Measurements from ENCODE around the gene MRPL55.

MRPL55 gene

GRCh38 chr1:228109073-228109961, at the start of gene MRPL55:
Gene MRPL55, minus strand, starts transcription at chr1:228109299. Its CDS starts 1,039 bp downstream, at chr1:228108260.
- in situ Hi-C loops (cut with HindIII; ENCODE audit: low sequenced_read_pairs): no loop called here

DNA sequence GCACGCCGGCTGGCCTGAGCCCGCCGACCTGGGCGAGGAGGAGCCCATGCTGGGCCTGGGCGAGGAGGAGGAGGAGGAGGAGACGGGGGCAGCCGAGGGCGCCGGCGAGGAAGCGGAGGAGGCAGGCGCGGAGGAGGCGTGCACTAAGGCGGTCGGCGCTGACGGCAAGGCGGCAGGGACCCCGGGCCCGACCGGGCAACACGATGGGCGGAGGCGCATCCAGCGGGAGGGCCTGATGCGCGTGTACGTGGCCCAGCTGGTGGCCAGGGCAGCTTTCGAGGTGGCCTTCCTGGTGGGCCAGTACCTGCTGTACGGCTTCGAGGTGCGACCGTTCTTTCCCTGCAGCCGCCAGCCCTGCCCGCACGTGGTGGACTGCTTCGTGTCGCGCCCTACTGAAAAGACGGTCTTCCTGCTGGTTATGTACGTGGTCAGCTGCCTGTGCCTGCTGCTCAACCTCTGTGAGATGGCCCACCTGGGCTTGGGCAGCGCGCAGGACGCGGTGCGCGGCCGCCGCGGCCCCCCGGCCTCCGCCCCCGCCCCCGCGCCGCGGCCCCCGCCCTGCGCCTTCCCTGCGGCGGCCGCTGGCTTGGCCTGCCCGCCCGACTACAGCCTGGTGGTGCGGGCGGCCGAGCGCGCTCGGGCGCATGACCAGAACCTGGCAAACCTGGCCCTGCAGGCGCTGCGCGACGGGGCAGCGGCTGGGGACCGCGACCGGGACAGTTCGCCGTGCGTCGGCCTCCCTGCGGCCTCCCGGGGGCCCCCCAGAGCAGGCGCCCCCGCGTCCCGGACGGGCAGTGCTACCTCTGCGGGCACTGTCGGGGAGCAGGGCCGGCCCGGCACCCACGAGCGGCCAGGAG, 49.3 kb upstream of the MRPL55 start:
- in situ Hi-C loops (cut with HindIII; ENCODE audit: low sequenced_read_pairs): no loop called here

DNA sequence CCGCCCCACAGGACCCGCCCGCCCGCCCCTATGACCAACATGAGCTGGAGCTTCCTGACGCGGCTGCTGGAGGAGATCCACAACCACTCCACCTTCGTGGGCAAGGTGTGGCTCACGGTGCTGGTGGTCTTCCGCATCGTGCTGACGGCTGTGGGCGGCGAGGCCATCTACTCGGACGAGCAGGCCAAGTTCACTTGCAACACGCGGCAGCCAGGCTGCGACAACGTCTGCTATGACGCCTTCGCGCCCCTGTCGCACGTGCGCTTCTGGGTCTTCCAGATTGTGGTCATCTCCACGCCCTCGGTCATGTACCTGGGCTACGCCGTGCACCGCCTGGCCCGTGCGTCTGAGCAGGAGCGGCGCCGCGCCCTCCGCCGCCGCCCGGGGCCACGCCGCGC, 48.6 kb upstream of the MRPL55 start:
- in situ Hi-C loops (cut with HindIII; ENCODE audit: low sequenced_read_pairs): no loop called here

GRCh38 chr1:228156941-228157728, 48.0 kb upstream of the MRPL55 start:
- in situ Hi-C loops (cut with HindIII; ENCODE audit: low sequenced_read_pairs): no loop called here

DNA sequence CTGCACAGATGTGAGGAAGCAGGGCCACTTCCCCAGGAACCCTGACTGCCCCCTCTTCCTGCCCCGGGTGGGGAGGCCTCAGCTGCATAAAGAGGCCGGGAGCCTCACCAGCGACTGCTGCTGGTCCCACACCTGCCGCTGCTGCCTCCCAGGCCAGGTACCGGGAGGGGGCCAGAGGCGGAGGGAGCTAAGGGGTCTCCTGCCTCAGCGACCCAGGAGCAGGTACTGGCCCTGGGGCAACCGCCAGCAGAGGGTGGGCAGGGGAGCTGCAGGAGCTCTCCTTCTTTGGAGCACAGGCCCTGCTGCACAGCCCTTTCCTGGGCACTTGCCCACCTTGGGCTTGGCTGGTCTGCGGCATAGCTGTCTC, 47.4 kb upstream of the MRPL55 start:
- in situ Hi-C loops (cut with HindIII; ENCODE audit: low sequenced_read_pairs): no loop called here

GRCh38 chr1:228155596-228156514, 46.8 kb upstream of the MRPL55 start:
- in situ Hi-C loops (cut with HindIII; ENCODE audit: low sequenced_read_pairs): no loop called here

DNA sequence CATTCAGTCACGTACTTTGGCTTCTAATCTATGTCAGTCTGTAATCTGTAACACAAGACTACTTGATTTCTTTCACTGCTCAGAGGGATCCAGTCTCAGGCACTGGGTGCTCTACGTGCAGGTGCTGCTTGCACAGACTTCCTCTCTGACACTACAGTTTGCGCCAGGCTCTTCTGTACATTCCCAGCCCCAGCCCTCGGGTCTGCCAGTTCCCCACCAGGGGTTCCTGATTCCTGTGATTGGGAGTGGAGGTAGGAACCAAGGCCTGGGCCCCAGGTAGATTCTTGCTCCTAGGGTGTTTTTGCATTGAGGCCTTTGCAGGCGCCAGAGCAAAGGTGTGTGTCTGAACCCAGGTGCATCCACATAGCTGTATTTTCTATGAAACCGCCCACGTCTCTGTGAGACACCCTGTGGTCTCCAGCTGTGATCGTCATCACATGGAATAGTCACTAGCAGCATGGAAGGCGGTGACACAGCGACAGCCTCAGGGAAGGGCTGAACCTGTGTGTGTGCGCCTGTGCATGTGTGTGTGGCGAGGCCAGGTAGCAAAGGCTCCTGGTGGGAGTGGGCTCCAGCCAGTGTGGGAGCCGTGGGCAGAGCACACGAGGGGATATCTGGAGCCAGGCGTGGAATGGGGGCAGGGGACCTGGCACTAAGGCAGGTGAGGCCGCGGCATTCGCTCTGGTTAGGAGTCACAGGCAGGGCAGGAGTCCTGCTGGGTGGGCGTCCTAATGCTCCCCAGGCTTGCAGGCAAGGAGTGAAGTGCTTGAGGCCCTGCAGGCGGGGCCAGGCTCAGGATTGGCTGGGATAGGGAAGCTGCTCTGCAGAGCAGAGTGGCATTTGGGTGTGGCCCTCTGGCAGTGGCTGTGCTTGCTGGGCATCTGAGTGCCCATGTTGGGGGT, 45.8 kb upstream of the MRPL55 start:
- in situ Hi-C loops (cut with HindIII; ENCODE audit: low sequenced_read_pairs): no loop called here

DNA sequence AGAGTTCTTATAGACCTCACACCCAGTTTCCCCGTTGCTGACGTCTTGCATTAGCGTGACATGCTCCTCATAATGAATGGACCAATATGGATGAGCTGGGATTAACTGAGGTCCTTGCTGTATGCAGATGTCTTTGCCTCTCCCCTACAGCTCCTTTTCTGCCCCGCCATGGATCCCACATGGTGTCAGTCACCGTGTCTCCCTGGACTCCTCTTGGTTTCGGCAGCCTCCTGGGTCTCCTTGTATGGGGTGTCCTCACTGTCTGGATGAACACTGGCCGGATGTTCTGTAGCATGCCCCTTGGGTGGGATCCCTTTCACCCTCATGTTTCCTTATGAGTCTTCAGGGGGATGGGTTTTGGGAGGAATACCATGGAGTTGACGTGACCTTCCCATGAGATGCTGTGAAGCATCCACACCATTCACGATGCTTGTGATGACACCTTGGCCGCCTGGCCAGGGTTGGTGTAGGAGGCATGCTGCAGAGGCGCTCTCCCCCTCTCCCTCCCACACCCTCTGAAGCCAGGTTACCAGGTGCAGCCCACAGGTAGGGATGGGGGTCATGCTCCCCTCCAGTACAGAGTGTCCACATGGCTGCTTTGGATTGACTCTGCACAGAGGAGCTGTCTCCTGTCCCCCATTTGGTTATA, 45.0 kb upstream of the MRPL55 start:
- in situ Hi-C loops (cut with HindIII; ENCODE audit: low sequenced_read_pairs): no loop called here

DNA sequence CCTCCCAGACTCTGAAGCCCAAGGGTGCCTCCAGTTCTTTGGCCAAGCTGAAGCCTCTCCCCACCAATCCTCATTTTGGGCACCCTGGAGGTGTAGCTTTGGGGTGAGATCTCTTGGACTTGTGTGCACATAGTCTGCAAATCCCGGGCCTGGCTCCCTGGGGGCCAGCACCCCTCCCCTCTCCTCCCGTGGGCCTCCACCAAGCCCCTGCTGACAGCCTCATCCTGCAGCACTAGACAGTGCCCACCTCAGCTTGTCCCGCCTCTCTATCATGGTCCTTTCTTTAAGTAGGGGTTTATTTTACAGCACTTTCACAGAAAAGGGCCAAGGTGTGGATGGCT, 43.8 kb upstream of the MRPL55 start:
- in situ Hi-C loops (cut with HindIII; ENCODE audit: low sequenced_read_pairs): no loop called here

DNA sequence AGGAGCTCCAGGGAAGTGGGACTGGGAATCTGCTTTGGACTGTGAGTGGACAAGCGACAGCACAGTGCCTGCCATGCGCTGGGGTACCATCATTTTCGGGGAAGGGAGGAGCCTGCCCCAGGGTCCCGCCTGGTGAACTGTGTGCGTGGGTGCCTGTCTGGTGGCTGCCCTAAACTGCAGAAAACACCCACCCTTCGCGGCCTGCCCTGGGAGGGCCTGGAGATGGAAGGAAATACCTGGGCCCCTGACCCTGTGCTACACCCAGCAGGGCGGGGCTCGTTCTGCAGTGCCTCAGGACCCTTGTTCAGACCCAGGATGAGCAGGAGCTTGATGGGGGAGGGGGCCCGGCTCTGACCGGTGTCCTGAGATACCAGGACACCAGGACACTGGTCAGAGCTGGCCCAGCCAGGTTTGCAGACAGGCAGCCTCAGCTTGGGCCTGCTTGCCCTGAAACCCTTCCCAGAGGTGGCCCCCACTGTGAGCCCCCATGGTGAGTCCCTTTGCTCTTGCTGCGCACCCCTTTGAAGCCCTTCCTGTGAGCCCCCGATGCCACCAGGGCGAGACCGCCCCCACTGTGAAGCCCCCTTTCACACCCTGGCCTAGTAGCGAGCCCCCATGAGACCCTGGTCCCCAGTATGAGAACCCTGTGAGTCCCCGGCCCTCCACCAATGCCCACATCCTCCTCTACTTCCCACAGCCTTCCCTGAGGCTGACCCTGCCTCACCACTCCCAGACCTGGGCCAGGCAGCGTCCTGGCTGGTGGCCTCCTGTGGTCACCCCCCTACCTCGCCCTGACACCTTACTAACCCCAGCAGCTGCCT, 43.2 kb upstream of the MRPL55 start:
- in situ Hi-C loops (cut with HindIII; ENCODE audit: low sequenced_read_pairs): no loop called here

- in situ Hi-C loops (cut with HindIII; ENCODE audit: low sequenced_read_pairs): no loop called here
Measured at GRCh38 chr1:228151180-228151925, 42.3 kb upstream of the MRPL55 start.

GRCh38 chr1:228150461-228151179, 41.5 kb upstream of the MRPL55 start:
- in situ Hi-C loops (cut with HindIII; ENCODE audit: low sequenced_read_pairs): no loop called here

GRCh38 chr1:228150120-228150460, 41.0 kb upstream of the MRPL55 start:
- in situ Hi-C loops (cut with HindIII; ENCODE audit: low sequenced_read_pairs): no loop called here

- in situ Hi-C loops (cut with HindIII; ENCODE audit: low sequenced_read_pairs): no loop called here
Measured at GRCh38 chr1:228149406-228150119, 40.5 kb upstream of the MRPL55 start, which contains the start of gene GJC2. Gene GJC2, plus strand, starts transcription at chr1:228149930. Its CDS starts 7,829 bp downstream, at chr1:228157759.

DNA sequence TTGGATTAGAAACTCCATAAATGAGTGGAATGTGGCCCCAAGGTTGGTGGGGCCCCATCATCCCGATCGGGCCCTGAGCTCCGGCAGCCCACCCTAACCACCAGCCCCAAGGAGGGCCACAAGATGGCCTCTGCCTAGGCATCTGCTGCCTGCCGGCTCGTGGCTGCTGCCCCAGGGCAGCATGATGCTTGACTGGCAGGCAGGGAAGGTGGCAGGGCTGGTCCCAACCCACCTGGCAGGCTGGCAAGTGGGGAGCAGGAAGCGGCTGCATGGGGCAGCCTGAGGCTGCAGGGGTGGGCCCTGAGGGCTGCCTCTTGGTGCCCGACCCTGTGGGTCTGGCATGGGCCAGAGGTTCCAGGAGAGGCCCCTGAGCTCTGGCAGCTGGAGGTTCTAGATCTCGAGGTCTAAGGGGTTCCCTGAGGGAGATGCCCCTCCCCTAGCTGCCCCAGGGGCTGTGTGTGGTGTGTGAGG, 39.9 kb upstream of the MRPL55 start:
- in situ Hi-C loops (cut with HindIII; ENCODE audit: low sequenced_read_pairs): no loop called here

Measured in DLD1 (cell line).